Fibroblast of skin of right quadriceps (primary cell): ENCODE results near the gene PLEKHN1.
"Not testable (repeated sequence)": the region's sequence is repeated elsewhere in the genome, so short reads cannot be mapped to it uniquely, and the experiment has no call there.

Source experiments
- DNase-seq: peaks from one replicate; pipeline ENCODE4 v3.0.0-alpha.2; 2013

Gene PLEKHN1

DNA sequence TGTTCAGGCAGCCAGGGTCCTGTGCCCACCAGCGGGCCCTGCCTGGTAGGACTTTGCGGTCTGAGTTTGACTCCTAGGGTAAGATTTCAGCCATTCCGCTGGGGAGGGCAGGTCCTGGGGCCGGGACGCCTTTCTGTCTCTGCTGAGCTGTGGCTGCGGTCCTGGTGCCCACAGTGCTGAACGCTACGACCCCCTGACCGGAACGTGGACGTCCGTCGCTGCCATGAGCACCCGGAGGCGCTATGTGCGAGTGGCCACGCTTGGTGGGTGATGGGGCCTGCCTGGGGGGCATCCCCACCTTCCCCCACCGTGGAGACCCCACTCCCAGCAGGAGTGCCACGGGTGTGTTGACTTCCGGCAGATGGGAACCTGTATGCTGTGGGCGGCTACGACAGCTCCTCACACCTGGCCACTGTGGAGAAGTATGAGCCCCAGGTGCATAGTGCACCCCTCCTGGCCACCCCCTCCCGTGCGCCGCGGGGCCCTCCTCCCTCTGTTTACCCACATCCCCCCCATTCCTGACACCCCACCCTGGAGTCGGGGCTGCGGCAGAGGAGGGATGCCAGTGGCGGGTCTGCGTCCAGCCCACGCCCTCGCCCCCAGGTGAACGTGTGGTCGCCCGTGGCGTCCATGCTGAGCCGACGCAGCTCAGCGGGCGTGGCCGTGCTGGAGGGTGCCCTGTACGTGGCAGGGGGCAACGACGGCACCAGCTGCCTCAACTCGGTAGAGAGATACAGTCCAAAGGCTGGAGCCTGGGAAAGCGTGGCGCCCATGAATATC, 2.3 kb upstream of the PLEKHN1 start:
- no peak for DNase-seq

DNA sequence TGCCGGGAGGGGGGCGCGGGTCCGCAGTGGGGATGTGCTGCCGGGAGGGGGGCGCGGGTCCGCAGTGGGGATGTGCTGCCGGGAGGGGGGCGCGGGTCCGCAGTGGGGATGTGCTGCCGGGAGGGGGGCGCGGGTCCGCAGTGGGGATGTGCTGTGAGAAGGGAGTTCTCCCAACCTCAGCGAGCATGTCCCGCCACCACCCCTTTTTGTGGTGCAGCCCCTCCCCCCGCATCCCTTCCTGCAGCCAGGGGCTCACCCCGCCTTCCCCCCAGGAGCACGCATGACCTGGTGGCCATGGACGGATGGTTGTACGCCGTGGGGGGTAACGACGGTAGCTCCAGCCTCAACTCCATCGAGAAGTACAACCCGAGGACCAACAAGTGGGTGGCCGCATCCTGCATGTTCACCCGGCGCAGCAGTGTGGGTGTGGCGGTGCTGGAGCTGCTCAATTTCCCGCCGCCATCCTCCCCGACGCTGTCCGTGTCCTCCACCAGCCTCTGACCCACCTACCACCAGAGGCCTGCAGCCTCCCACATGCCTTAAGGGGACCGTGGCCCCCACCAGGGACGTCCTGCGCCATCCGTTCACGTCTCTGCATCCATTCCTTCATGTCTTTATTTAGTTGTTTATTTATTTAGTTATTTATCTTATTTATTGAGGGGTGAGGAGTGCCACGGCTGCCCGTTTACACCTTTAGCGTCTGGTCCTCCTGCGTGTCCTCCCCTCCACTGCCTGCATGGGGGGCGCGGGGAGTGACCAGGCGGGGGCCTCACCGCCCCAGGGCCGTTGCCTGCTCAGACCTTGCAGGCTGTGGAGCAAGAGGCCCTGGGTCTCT, 1.4 kb upstream of the PLEKHN1 start:
- DNase-seq, result no peak

DNA sequence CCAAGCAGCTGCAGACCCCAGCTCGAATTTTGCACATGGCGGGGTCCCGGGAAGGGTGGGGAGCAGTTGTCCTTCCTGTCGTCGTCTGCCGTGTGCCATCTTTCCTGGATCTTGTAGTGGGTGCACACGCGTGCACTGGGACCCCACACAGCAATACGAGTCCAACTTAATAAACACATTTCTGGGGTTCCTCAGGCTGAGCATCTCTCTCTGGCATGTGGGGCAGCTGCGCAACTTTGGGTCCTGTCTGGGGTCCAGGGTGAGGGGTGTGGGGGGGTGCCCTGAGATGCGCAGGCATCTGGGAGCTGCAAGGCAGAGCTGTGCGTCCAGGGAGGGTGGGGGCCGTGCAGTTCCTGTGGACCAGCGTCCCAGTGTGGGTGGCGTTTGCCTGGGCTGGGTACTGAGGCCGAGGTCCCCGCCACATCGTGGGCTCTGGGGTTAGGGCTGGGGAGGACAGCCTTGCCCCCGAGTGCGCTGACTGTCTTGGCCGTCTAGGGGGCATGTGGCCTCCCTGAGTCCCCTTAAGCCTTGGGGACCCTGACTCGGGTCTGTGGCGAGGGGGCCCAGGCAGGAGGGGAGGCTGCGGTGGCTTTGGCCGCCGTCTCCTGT, 652 bp upstream of the PLEKHN1 start:
- no peak for DNase-seq

DNA sequence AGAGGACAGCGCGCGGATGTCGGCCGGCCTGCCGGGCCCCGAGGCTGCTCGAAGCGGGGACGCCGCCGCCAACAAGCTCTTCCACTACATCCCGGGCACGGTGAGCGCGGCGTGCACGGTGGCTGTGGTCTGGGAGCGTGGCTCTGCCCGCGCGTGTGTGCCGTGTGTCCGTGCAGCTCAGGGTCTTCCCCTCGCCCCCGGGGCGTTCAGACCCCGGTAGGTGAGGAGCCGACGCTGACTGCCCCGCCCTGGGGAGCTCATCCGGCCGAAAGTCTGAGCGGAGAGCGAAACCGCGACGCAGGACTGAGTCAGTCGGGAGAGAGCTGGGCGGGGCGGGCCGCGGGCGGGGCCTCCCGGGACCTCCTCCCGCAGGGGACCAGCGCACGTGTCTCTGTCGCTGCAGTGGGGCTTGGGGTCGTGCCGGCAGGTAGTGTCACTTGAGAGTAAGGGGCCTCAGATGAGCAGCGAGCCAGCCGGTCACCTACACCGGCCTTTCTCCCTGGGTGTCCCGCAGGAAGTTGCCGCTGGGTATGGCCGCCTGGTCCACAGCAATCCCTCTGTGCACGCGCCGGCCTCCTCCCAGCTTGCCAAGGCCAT, 520 bp downstream of the PLEKHN1 start:
- DNase-seq, result peak; percentile 65

DNA sequence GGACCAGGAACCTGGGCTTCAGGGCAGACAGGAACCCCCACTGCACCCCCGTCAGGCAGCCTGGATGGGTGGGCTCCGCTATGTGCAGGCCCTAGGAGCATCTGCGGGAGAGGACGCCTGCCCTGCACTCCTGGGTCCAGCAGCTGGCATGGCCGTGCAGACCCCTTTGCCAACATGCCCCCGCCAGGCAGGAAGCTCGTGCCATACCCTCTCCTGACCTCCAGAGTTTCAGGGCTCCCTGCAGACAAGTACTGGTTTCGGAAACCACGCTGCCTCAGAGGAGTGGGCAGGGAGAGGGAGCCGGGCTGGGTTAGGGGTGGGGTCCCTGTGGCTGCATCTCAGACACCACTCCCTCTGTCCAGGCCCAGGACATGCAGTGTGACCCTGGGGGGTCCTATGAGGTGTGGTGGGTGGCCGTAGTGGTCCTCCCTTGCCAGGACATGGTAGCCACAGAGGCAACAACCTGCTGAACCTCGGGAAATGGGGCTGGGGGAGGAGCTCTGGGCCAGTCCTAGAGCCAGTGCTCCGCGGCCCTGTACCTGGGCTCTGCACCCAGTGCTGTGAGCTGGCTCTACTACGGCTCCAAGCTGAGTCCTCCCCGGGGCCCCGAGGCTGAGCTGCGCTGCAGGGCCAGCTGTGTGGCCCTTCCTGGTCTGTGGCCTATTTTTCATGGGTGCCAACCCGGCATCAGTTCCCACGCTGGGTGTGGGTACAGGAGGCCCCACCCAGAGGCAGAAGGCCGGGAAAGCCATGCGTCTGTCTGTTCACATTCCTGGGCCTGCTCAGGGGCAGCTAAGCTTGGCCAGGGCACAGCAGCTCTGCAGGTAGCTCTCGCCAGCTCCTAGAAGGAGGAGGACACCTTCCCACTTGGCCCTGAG, 1.4 kb downstream of the PLEKHN1 start:
- DNase-seq, result no peak

DNA sequence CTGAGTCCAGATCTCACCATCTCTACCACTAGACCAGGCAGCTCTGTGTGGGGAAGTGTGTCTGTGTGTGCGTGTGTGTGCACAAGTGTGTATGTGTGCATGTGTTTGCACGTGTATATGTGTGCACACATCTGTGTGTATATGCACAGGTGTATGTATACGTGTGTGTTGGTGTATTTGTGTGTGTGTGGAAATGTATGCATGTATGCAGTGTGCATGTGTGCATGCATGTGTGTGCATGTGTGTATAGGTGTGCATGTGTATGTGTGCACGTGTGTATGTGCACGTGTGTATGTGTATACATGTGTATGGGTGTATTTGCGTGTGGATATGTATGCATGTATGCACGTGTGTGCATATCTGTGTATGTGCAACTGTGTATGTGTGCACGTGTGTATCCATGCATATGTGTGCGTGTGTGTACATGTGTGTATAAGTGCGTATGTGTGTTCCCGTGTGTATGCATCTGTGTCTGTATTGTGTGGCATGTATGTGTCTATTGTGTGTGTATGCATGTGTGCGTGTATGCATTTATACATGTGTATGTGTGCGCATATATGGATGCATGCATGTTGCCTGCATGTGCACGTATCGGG, 3.1 kb downstream of the PLEKHN1 start:
- no peak for DNase-seq

DNA sequence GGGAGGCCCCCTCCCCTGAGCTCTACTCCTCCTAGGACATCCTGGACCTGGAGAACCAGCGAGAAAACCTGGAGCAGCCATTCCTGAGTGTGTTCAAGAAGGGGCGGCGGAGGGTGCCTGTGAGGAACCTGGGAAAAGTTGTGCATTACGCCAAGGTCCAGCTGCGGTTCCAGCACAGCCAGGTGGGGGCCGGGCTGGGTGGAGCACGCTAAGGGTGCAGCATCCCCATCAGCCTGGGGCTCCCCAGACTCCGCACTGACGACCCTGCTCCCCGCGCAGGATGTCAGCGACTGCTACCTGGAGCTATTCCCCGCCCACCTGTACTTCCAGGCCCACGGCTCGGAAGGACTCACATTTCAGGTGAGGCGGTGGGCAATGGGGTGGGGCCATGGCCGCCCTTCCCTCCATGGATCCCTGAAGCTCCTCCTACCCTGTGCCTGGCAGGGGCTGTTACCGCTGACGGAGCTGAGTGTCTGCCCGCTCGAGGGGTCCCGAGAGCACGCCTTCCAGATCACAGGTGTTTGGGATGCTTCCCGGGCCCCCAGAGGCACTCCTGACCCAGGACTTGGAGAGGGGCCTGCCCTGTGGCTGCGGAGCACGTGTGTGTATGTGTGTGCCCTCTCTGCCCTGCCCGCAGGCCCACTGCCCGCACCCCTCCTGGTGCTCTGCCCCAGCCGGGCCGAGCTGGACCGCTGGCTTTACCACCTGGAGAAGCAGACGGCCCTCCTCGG, 4.1 kb downstream of the PLEKHN1 start:
- no peak for DNase-seq

DNA sequence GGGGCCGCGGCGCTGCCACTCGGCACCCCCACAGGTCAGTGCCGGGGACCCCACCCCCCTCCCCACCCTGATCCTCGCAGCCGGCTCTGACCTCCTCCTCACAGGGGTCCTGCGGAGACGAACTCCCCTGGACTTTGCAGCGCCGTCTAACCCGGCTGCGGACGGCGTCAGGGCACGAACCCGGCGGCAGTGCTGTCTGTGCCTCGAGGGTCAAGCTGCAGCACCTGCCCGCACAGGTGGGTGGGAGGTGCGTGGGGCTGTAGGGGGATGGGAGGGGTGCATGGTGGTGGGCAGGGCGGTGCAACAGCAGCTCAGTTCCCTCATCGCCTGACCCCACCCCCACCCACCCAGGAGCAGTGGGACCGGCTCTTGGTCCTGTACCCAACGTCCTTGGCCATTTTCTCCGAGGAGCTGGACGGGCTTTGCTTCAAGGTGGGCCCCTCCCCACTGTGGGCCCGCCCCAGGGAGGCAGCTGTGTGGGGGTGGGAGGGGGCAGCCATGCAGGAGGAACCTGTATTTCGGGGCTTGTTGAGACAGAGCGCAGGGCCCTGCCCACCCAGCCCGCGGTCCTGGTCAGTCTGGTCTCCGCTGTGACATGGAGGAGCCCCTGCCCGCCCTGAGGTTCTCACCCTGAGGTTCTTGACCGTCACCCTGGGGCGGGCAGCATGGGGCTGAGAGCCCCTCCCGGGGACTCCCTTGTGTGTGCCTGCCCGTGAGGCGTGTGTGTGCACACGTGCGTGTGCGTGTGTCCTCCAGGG, 4.9 kb downstream of the PLEKHN1 start:
- no peak for DNase-seq

DNA sequence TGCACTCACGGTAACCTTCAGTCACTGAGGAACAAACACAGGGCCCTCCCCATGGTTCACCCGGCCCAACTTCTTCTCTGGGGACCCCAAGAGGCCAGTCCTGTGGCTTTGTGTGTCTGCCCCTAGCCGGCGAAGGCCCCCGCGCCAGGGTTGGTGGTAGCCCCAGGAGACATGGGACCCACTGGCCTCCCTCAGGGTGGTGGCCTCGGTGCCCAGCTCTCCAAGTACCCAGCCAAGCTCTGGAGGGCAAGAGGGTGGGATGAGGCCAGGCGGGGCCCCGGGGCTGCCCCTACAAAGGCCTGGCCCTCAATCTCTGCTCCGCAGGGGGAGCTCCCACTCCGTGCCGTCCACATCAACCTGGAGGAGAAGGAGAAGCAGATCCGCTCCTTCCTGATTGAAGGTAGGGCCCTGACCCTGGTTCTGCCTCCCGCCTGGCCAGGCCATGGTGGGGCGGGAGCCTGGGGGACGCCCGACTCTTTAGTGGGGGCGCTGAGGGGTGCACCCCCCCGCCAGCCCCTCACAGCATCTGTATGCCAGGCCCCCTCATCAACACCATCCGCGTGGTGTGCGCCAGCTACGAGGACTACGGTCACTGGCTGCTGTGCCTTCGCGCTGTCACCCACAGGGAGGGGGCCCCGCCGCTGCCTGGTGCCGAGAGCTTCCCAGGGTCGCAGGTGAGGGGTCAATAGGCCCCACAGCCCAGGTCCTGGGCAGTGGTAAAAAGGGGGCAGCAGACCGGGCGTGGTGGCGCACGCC, 5.6 kb downstream of the PLEKHN1 start:
- DNase-seq, result no peak

DNA sequence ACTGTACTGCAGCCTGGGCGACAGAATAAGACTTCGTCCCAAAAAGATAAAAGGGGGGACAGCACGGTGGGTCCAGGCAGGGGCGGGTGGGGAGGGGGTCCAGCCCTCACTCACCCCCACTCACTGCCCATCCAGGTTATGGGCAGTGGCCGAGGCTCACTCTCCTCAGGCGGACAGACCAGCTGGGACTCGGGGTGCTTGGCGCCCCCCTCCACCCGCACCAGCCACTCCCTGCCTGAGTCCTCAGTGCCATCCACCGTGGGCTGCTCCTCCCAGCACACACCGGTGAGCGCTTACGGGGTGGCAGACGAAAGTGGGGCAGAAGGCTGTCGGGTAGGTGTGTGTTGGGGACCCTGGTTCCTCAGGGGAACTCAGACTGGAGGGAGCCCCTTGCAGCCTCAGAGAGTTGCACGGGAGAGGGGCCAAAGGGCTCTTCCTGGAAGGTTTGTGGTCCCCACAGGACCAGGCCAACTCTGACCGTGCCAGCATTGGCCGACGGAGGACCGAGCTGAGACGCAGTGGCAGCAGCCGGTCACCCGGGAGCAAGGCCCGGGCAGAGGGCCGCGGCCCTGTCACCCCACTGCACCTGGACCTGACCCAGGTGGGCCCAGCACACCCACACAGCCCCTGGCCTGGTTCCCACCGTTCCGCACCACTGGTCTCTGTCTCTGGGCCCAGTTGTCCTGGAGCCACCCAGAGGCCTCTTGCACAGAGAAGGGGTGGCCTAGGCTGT, 6.6 kb downstream of the PLEKHN1 start:
- no peak for DNase-seq

DNA sequence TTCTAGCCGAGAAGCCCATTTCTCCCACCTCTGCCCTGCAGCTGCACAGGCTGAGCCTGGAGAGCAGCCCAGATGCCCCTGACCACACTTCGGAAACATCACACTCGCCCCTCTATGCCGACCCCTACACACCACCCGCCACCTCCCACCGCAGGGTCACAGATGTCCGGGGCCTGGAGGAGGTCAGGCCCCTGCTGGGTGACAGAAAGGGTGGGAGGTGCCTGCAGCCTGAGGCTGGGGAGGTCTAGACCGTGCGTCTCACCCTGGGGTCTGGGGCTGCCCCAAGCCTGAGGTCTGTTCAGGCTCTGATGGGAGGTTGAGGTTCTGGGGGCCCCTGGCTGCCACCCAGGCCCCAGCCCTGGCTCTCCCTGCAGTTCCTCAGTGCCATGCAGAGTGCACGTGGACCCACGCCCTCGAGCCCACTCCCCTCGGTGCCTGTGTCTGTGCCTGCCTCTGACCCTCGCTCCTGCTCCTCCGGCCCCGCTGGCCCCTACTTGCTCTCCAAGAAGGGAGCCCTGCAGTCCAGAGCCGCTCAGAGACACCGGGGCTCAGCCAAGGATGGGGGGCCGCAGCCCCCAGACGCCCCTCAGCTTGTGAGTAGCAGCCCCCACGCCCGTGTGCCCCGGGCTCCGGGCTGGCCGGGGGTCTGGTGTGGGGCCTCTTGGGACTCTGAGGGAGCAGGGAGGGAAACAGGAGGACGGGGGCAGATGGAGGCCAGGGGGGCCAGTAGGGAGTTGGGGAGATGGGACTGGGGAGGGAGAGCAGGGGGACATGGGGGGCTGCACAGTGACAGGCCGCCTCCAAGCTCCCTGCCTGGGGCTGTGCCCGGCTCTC, 7.4 kb downstream of the PLEKHN1 start:
- no peak for DNase-seq

DNA sequence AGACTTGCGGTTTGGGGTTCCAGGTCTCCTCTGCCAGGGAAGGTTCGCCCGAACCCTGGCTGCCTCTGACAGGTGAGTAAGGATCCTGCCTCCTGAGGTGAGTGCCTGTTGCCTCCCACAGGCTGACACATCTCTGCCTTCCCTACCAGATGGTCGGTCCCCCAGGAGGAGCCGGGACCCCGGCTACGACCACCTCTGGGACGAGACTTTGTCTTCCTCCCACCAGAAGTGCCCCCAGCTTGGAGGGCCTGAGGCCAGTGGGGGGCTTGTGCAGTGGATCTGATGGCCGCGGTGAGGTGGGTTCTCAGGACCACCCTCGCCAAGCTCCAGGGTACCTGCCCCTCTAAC, 8.0 kb downstream of the PLEKHN1 start:
- no peak for DNase-seq

DNA sequence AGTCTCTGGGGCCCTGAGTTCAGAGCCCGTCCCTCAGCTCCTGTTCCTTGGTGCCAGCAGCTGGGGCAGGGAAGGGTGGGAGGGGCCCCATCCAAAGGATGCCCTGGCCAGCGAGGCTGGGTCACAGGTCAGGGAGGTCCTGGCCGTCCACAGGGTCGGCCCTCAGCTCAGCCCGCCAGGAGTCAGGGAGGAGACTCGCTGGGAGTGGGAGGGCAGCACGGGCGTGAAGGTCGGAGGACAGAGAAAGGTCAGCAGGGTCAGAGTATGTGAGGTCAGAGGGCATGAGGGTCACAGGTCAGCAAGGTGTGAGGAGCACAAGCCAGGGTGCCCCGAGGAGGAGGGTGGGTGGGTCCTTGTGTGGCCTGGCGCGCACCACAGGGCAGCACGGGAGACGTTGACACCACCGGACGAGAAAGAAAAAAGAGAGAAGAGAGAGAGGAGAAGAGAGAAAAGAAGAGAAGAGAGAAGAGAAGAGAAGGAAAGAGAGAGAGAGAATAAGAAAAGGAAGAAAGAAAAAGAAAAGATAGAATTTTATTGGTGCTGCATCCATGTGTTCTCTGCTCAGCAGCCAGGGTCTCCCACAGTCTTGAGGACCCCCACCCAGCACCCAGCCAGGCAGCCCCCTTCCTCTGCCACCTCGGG, 8.5 kb downstream of the PLEKHN1 start:
- DNase-seq, result no peak

DNA sequence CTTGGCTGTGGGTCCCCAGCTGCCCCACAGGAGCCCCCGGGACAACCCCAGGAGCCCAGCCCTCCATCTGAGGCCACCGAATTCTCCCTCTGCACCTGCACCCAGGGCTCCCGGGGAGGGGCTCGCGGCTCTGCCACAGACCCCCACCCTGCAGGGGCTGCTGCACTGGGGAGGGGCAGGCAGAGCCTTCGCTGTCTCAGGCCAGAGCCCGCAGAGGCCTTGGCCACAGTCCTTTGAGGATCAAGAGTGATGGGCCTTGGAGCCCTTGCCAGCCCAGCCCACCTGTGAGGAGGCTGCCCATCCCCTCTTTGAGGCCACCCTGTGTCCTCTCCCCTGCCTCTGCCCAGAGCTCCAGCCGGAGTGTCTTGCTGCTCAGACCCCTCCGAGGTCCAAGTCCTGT, 9.1 kb downstream of the PLEKHN1 start:
- DNase-seq, result no peak

DNA sequence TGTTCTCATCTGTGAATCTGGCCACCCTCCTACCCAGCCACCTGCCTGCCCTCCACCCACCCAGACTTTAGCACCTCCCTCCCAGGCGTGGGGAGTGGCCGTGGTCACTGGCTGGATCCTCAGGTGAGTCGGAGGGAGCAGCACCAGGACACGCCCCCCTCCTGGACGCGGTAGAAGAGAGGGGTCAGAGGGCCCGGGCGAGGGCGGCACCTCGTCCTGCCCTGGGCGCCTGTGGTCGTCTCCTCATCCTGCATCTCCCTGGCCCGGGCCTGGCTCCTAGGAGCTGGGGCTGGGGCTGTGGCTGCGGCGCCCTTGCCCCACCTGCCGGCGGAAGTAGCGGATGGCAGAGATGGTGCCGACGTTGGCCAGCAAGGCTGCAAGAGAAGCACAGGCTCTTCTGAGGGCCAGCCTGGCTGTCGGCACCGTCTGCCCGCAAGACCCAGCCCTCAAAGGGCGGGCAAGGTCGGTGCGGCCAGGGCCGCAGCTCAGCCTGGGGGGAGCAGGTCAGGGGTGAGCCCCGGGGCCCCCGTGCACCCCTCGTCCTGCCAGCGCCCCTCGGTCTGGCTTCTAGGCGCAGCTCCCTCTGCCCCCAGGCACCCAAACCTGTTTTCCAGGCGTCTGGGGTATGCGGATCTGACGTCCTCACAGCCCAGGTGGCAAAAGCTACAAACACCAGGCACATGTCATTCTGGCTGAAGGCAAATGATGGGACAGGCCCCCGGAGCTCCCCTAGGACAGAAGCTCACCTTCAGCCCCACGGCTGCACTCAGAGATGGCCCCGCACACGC, 9.8 kb downstream of the PLEKHN1 start:
- peak; percentile 43 for DNase-seq

DNA sequence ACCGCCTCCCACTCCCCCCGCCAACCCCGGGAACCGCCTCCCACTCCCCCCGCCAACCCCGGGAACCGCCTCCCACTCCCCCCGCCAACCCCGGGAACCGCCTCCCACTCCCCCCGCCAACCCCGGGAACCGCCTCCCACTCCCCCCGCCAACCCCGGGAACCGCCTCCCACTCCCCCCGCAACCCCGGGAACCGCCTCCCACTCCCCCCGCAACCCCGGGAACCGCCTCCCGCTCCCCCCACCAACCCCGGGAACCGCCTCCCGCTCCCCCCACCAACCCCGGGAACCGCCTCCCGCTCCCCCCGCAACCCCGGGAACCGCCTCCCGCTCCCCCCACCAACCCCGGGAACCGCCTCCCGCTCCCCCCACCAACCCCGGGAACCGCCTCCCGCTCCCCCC, 10.5 kb downstream of the PLEKHN1 start:
- not testable (repeated sequence) for DNase-seq
